Measurements from ENCODE around the gene VEGFD.

Gene VEGFD

GRCh38 chrX:15373976-15374375 is 10.2 kb downstream of the VEGFD start:
- no peak for TF ChIP-seq CTCF (IDR thresholded peaks at IDR 0.05; ENCODE audit: borderline replicate concordance, control extremely low read depth, extremely low read depth, insufficient read depth, missing control alignments)
- in situ Hi-C loops (cut with MboI; ENCODE audit: low sequenced_read_pairs, unreplicated experiment): no loop called here
- no peak for DNase-seq (ENCODE audit: low spot score)

GRCh38 chrX:15366506-15367352 is 17.5 kb downstream of the VEGFD start:
- DNase-seq (ENCODE audit: low spot score): no peak
- in situ Hi-C loops (cut with MboI; ENCODE audit: low sequenced_read_pairs, unreplicated experiment): no loop called here
- TF ChIP-seq CTCF (IDR thresholded peaks at IDR 0.05; ENCODE audit: borderline replicate concordance, control extremely low read depth, extremely low read depth, insufficient read depth, missing control alignments): no peak

- in situ Hi-C loops (cut with MboI; ENCODE audit: low sequenced_read_pairs, unreplicated experiment): no loop called here
- TF ChIP-seq CTCF (IDR thresholded peaks at IDR 0.05; ENCODE audit: borderline replicate concordance, control extremely low read depth, extremely low read depth, insufficient read depth, missing control alignments): no peak
Measured at GRCh38 chrX:15359701-15360100, 24.5 kb downstream of the VEGFD start.

GRCh38 chrX:15358533-15358932 is 25.7 kb downstream of the VEGFD start:
- in situ Hi-C loops (cut with MboI; ENCODE audit: low sequenced_read_pairs, unreplicated experiment): no loop called here
- DNase-seq (ENCODE audit: low spot score): no peak
- no peak for TF ChIP-seq CTCF (IDR thresholded peaks at IDR 0.05; ENCODE audit: borderline replicate concordance, control extremely low read depth, extremely low read depth, insufficient read depth, missing control alignments)

More at GRCh38 chrX:15359701-15360100, 24.5 kb downstream of the VEGFD start:
- DNase-seq (ENCODE audit: low spot score): no peak

GRCh38 chrX:15356444-15356843 is 27.8 kb downstream of the VEGFD start:
- no peak for DNase-seq (ENCODE audit: low spot score)
- TF ChIP-seq CTCF (IDR thresholded peaks at IDR 0.05; ENCODE audit: borderline replicate concordance, control extremely low read depth, extremely low read depth, insufficient read depth, missing control alignments): no peak
- in situ Hi-C loops (cut with MboI; ENCODE audit: low sequenced_read_pairs, unreplicated experiment): no loop called here

- no peak for TF ChIP-seq CTCF (IDR thresholded peaks at IDR 0.05; ENCODE audit: borderline replicate concordance, control extremely low read depth, extremely low read depth, insufficient read depth, missing control alignments)
- in situ Hi-C loops (cut with MboI; ENCODE audit: low sequenced_read_pairs, unreplicated experiment): no loop called here
- no peak for DNase-seq (ENCODE audit: low spot score)
Measured at GRCh38 chrX:15350329-15350996, 33.8 kb downstream of the VEGFD start.

All from GM13976 (cell line).